HT-29 (cell line): ENCODE measurements around the gene NCKAP1. TPM values are rescaled to one million over a fixed set of nuclear protein-coding genes. Genes with fewer than 3 reads are reported as not detected.
"Not testable (repeated sequence)": the region's sequence is repeated elsewhere in the genome, so short reads cannot be mapped to it uniquely, and the experiment has no call there.

Experiments
- DNase-seq: peaks from one replicate; pipeline ENCODE4 v3.0.0-alpha.2; 2015; ENCODE audit warnings: low spot score
- total RNA-seq: library from RNA; depleted of rRNA; stranded (reverse); fragments of >200 nt; shearing (Covaris generic); gene quantifications from 2 replicates; pipeline ENCODE4 v1.2.3, GENCODE V29; 2014

NCKAP1 gene
- total RNA-seq, 1 experiment from 2014 or later: 45.7 TPM

DNA sequence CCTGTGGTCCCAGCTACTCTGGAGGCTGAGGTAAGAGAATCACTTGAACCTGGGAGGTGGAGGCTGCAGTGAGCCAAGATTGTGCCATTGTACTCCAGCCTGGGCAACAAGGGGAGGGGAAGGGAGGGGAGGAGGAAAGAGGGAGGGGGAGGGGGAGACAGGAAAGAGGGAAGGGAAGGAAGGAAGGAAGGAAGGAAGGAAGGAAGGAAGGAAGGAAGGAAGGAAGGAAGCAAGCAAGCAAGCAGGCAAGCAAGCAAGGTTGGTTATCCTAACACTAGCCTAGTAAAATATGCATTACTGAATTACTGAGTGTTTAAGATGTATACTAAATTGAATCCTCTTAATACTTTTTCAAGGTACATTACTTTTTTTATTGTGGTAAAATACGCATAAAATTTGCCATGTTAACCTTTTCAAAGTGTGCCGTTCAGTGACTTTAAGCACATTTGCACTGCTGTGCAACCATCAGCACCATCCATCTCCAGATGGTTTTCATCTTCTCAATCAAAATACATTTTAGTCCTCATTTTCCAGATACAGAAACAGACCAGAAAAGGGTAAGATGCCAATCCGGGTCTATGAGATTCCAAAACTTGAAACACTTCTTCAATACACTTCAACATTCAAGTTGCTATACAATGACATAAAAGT lies 28.9 kb downstream of the NCKAP1 start:
- no peak for DNase-seq

DNA sequence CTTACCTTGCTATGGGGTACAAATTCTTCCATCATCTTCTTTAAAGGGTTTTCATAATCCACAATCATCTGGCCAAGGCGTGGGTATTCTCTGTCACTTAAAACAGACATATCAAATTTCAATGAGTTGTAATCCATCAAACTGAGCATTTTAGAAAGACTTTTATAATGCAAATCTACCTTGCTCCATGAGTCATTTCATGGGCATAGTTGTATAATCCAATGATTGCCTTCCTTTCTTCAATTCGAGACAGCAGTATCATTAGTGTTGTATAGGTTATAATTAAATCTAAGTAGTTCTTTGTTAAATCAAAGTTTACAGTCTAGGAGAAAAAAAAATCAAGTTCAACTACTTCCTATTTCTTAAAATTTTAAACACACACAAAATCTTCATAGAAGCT lies 36.3 kb downstream of the NCKAP1 start:
- no peak for DNase-seq

DNA sequence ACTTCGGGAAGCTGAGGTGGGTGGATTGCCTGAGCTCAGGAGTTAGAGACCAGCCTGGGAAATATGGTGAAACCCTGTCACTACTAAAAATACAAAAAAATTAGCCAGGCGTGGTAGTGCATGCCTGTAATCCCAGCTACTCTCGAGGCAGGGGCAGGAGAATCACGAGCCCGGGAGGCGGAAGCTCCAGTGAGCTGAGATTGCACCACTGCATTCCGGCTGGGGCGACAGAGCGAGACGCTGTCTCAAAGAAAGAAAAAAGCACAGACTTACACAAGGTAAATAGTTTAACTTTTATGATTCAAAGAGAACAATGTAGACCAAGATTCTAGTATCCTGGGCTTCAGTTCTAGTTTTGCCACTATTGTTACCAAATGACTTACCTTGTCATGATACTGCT lies 37.4 kb downstream of the NCKAP1 start:
- DNase-seq: no peak

DNA sequence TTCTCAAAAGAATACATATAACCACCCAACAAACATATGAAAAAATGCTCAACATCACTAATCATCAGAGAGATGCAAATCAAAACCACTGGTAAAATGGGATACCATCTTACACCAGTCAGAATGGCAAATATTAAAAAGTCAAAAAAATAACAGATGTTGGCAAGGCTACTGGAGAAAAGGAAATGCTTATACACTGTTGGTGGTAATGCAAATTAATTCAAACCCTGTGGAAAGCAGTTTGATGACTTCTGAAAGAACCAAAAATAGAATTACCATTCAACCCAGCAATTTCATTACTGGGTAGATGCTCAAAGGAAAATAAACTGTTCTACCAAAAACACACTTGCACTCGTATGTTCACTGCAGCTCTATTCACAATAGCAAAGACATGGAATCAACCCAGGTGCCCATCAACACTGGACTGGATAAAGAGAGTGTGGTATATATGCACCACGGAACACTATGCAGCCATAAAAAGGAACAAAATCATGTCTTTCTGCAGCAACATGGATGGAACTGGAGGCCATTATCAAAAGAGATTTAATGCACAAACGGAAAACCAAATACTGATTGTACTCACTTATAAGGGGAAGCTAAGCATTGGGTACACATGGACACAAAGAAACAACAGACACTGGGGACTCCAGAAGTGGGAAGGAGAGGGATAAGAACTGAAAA lies 38.8 kb downstream of the NCKAP1 start:
- DNase-seq: no peak

- DNase-seq: no peak
Measured at GRCh38 chr2:182994228-182994912, 43.9 kb downstream of the NCKAP1 start.

DNA sequence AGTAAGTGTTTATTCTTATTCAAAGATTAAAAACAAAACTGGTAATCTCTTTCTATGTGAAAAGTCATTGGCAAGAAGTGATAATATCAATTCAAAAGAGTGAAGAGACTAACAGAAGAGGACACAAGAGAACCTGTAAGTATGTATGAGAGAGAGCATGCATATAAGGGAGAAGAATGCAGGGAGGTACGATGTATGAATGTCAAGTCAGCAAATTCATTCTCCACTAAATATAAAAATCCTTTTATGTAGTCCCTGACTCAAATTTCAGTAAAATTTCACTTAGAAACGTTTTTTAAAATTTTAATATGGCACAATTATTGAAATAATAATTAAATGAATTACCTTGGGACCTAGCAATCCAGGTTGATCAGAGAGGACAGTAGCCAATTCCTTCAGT lies 55.3 kb downstream of the NCKAP1 start:
- no peak for DNase-seq

- DNase-seq: not testable (repeated sequence)
Measured at GRCh38 chr2:182981475-182981874, 56.8 kb downstream of the NCKAP1 start.

DNA sequence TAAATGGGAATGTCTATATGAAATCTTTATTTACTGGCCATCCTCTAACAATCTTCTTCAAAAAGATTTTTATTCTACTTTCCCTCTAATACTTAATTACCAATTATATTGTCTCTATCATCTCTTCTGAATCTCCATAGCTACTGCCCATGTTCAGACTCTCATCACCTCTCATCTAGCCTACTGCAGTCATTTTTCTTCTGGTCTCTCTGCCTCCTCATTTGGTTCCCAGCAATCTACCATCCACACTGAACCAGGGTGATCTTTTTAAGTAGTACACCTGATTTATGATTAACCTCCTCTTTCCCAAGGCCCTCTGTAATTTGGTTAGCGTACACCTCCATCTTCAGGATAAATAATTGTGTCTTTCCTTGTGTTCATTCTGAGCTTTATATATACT lies 57.6 kb downstream of the NCKAP1 start:
- DNase-seq: no peak

- peak; percentile 40 for DNase-seq
Measured at GRCh38 chr2:182980115-182980514, 58.1 kb downstream of the NCKAP1 start.

DNA sequence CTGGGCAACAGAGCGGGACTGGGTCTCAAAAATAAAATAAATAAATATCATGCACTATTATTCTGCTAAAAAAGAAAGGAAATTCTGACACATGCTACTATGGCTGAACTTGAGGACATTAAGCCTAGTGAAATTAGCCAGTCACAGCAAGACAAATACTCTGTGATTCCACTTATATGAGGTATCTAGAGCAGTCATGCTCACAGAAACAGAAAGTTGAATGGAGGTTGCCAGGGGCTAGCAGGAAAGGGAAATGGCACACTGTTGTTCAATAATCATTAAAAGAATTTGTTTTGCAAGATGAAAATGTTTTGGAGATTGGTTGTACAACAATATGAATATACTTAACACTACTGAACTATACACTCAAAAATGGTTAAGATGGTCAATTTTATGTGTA lies 60.8 kb downstream of the NCKAP1 start:
- no peak for DNase-seq

- DNase-seq: no peak
Measured at GRCh38 chr2:182973441-182974352, 64.6 kb downstream of the NCKAP1 start.

DNA sequence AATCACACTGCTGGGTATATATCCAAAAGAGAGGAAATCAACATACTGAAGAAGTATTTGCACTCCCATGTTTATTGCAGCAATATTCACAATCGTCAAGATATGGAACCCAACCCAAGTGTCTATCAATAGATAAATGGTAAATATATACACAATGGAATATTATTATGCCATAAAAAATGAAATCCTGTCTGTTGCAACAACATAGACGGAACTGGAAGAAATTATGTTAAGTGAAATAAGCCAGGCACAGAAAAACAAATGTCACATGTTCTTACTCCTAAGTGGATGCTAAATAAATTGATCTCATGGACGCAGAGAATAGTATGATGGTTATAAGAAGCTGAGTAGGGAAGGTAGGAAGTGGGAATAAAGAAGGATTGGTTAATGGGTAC lies 65.7 kb downstream of the NCKAP1 start:
- DNase-seq: no peak

GRCh38 chr2:182971820-182972547 lies 66.3 kb downstream of the NCKAP1 start:
- no peak for DNase-seq

DNA sequence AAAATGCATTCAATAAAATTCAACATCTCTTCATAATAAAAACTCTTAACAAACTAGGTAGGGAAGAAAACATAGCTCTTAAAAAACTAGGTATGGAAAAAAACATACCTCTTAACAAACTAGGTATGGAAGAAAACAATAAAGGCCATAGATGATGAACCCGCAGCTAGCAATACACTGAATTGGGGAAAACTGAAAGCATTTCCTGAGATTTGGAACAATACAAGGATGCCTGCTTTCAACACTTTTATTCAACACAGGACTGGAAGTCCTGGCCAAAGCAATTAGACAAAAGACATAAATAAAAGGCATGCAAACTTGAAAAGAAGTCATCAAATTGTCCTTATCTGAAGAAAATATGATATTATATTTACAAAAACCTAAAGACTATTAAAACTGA lies 67.8 kb downstream of the NCKAP1 start:
- no peak for DNase-seq

DNA sequence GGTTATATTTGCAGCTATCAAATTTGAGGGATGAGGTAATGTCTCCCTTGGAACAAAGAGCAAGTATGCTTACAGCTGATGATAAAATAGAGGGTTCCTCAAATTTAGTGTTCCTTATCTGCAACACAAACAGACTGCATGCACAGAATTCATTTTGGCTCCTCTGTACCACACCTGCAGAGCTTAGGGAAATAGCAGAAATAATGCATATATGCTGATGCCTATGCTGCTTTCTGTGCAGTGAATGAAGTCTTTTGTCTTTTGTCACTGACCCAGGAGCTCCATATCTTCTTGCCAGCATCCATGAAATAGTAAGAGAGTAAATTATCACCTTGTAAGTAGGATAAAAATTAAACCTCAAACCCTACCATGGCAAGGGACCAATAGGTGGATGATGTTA lies 69.8 kb downstream of the NCKAP1 start:
- no peak for DNase-seq

DNA sequence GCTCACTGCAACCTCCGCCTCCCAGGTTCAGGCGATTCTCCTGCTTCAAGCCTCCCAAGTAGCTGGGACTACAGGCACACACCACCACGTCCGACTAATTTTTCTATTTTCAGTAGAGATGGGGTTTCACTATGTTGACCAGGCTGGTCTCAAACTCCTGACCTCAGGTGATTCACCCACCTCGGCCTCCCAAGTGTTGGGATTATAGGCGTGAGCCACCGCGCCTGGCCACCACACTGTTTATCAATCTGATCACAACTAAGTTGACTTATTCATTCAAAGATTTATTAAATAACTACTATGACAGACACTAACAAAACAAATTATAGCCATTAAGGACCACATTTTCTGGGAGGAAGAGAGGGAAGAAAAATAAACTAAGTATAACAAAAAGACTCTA lies 71.9 kb downstream of the NCKAP1 start:
- not testable (repeated sequence) for DNase-seq

DNA sequence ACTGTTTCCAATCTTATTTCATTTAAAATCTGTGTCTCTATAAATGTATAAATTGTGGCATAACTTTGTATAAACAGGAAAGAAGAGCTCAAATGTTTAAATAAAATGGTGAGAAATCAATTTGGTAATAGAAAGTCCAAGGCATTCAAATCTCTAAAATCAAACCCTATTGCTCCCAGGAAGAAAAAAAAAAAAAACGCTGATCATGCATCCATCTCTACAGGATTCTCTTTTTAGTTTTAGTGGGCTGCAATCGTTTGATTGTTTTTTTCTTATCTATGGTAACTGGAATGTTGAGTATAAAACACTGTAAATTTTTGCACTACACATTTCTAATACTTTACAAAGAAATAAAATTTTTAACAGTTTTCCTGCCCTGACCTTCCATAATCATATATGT lies 75.6 kb downstream of the NCKAP1 start:
- DNase-seq: no peak

DNA sequence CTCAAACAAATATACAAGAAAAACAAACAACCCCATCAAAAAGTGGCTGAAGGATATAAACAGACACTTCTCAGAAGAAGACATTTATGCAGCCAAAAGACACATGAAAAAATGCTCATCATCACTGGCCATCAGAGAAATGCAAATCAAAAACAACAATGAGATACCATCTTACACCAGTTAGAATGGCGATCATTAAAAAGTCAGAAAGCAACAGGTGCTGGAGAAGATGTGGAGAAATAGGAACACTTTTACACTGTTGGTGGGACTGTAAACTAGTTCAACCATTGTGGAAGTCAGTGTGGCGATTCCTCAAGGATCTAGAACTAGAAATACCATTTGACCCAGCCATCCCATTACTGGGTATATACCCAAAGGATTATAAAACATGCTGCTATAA lies 77.4 kb downstream of the NCKAP1 start:
- DNase-seq: not testable (repeated sequence)

DNA sequence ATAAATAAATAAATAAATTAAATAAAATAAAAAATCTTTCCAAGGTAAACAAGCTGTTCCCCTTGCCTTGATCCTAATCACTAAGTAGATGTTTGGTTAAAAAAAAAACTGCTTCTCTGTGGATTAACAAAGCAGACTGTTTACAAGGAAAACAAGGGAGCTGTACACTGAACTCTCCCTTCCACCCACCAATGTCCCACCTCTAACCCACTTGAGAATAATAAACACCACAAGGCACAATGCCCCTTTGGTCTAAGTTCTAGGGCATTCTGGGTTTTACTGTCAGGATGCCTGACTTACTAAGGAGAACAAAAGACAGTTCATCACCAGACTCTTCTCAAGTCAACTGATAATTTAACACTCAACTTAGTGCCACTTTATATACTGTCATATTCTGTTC lies 83.5 kb downstream of the NCKAP1 start:
- no peak for DNase-seq

- DNase-seq: no peak
Measured at GRCh38 chr2:182952741-182953450, 85.4 kb downstream of the NCKAP1 start.
